HG02588 (cell line): ENCODE measurements around the gene TBX18.

Experiments used
- ATAC-seq: cut with Tn5 transposase; IDR thresholded peaks from one replicate; pipeline ENCODE4 v1.9.1; 2021; ENCODE audit warnings: mild to moderate bottlenecking, moderate library complexity; ENCODE audit not compliant: unreplicated experiment

TBX18 gene

DNA sequence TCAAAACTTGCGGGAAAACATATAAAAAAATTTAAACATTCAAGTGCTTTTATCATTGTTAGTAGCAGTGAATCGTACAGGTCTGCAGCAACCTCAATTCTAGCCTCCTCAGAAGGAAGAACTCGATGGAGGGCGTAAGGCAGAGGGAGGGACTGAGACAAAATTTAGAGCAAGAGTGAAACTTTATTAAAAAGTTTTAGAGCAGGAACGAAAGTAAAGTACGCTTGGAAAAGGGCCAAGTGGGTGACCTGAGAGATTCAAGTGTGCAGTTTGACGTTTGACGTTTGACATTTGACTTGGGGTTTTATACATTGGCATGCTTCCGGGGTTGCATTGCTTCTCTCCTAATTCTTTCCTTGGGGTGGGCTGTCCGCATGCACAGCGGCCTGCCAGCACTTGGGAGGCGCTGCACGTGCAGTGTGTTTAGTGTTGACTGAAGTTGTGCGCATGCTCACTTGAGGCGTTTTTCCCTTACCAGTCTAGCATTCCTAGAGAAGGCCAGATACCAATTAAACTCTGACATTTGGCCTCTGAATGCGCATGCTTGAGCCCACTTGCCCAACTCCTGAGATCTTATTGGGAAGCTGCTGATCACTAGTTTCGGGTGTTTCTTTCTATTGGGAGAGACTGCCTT, 82.6 kb downstream of the TBX18 start:
- no peak for ATAC-seq

DNA sequence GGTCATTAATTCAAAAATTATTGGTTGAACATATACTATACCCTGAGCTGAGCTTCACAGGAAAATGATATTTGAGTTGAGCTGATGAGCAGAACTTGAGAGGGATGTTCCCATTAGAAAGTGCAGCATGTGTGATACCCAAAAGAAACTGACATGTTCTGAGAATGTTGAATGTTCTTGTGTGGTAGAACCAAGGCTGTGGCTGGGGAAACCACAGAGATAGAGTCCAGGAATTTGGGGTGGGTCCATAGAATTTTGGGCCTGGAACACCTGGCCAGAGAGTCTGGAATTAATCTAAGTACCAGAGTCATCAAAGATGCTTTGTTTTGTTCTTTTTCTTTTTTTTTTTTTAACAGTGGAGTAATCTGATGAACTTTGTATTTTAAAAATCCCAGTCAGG, 88.7 kb downstream of the TBX18 start:
- ATAC-seq = no peak

DNA sequence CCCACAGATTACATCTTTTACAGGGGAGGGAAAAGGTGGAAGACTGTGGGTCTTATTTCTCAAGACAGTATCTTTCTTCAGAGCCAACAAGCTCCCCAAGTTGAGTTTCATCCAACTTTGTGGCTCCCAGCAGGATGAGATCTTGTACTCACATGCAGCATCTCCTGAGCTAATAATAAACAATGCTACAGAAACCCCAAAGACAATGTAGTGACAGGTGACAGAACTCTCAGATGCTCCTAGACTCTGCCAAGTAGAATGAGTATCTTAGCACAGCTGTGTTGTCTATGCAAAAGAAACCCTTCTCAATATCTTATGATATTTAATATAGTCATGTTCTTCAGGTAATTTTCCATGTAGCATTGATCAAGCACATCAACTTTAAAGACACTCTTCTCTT, 90.0 kb downstream of the TBX18 start:
- ATAC-seq = no peak

DNA sequence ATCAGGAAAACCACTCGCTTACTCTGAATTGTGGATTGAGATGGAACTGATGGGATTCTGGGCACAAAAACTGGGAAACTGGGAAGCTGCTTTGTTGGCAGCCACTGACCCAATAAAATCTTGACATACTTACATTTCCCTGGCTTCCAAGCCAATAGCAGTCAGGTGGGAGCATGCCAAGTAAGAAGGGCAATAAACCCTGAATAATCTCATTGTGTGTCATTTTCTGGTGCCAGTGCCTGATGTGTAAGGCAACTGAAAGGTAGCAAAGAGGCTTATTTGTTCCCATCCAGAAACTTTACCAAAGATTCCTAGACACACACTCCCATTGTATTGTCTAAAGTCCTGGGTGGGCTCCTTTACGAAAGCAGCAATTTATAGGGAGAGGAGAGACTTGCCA, 93.2 kb downstream of the TBX18 start:
- ATAC-seq = no peak

DNA sequence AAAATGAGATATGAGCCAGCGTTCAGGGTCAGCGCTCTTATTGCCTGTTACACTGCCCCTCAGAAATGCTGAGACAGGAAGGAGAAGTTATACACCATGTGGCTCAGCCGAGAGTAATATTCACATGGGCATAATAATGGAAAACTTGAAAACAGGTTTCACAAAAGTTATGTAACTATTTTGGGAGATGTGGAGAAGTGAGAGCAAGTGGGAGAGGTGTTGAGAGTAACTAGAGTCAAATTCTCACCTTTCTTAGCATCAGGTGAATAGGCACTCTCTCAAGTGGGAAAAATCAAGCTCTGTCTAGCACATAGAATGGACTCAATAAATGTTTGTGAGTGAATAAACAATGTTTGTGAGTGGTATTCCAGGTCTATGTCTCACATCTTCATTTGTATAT, 94.5 kb downstream of the TBX18 start:
- no peak for ATAC-seq

DNA sequence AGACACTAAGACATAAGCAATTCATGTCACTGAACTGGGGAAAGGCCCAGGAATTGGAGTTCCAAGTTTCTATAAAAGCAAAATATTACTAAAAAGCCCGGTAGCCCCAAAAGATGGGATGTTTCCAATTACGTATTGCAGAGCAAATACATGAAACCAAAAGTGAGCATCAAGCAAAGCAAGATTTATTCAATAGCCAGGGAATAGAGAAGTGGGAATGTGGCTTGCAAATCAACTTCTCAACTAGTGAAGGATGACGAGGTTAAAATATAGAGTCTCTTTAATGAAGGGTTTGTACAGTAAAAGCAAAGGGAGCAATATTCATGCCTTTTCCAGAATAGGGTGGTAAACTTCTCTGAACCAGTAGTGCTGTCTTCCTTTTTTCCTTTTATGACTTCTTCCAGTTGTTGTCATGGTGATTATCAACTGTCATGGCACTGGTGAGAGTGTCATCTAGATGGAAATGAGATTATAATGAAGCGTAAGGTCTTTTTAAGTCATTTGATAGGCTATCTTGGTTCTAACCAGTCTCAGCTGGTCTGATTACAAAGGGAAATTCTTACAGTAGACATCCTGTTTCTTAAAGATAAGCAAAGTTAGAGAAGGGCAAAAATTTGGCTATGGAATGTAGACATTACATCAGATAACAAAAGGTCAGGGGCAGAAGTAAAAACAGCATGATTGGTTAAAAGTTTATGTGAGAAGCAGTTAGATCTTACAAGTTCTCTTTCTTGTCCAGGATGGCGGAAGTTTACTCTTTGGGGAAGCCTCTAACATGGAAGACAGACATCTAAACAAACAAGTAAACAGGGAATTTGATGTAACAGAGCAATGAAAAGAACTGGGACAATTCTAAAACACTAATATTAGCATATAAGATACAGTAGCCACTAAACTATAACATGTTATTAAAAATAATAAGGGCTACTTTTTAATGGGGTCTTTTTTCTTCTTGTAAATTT, 96.9 kb downstream of the TBX18 start:
- ATAC-seq = no peak

DNA sequence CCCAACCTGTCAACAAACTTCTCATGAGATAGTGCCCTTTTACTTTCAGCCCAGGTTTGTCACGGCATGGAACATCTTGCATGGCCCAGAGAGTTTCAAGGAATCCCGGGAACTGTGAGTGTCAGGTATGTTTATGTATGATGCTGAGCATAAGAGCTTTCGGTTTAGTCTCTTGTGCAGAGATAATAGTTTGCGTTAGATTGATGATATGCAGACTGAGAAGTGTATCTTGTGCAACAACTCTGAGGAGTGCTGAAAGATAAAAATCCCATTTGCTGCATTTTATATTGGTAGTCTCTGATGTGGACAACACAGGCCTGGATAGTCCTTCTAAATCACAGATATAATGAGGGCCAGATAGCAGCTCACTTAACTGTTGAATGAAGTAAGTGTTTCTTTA, 99.0 kb downstream of the TBX18 start:
- ATAC-seq = no peak

DNA sequence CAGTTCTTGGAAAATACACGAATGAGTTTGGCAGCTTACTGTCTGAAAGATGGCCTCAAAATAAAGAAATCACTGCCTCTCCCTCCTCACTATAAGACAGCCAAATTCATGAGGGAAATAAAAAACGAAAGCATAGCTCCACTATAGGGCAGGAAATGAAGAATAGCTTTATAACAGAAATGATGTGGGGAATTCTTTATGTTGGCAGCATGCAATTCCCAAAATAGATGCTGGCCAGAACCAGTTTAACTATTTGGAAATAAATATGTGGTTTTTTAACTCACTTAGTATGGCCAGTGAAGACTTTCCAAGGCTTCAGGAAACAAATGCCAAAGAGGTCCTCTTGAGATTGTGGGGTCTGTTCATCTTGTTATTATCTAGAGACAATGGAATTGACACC, 100.5 kb downstream of the TBX18 start:
- ATAC-seq = no peak

DNA sequence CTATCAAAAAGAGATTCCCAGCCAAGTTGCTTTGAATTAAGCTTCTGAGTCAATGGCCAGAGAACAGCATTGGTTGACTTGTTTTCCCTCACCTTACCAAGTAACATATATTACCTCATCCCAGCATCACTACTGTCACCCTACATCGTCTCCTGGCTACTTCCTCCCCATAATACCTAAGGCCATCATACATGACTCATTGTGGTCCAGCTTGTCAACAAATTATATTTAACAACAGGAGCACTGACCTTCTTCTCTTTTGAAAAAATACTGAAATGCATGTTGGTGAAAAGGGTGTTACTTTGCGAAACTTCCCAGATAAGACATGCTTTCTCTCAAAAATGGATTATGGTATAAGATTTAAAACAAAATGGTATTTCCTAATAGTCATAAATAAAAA, 106.9 kb downstream of the TBX18 start:
- no peak for ATAC-seq

DNA sequence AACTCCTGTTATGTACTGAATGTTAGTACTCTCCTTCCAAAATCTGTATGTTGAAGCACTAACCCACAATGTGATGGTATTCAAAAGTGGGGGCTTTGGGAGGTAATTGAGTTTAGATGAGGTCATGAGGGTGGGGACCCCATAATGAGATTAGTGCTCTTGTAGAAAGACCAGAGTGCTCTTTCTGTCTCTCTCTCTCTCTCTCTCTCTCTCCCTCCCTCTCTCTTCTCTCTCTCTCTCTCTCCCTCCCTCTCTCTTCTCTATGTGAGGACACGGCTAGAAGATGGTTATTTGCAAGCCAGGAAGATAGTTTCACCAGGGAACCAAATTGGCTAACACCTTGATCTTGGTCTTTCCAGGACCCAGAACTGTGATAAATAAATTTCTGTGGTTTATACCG, 107.4 kb downstream of the TBX18 start:
- no peak for ATAC-seq

DNA sequence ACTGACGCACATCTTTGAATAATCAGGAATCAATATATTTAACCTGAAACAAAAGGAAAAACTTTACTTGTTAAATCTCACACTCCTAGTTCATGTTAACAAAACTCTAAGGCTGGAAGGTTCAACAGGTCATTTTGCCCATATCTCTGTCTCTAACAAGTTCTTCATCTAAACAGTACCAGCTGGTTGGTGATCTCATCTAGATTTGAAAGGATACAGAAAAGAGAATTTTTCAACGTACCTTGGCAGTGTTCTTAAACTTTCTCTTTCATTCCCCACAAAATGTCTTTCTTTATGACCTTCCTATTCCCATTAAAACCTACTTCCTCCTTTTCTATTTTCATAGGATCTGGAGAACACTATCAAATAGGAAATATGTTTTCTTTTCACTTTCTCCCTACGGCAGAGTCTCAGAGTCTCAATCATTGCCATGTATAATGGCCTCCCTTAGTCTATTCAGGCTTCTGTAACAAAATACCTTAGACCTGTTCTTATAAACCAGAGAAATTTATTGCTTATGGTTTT, 111.3 kb downstream of the TBX18 start:
- ATAC-seq = no peak

DNA sequence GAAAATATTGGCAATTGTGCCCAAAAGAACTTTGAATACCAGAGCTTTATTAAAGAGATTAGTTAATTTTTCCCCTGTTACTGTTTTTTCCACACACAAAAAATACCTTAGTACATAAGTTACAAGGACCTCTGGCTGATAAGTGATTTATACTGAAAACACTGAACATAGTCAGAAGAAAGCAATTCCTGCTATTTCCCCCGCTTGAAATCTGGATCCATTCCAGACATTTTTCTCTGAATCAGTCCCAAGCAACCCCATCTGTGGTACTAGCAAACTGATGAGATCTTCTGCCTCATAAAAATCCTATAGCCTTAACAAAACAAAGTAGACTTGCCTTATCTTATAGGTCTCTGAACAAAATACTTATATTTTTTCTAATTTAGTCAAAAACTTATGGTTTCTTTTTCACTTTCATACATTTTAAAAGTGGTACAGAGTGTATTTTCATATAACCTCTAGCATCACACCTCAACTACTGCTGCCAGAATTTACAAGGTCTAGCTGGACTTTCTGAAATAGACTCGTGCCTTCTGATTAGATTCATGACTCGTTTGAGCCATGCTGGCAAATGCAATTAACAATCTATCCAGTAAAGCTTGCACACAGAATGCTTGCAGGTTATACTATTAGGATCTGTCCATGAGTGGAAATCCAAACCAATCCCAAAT, 111.9 kb downstream of the TBX18 start:
- ATAC-seq = no peak

DNA sequence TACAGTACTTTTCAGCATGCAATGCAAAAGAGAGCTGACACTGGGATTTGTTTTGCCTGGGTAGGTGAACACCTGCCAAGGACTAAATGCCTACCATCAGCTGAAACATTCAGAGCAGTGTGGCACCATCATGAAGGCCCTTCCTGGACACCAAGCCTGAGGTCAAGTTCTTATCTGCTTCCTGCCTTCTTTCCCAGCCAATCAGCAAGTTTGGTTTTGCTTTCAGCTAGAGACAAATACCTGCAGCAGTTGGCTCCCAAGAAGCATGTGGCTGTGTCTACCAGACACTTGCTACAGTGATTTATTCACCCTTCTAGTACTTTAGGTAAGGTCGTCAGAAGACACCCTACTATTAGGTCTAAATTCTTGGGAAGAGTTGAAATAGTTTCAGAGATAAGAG, 112.8 kb downstream of the TBX18 start:
- no peak for ATAC-seq

DNA sequence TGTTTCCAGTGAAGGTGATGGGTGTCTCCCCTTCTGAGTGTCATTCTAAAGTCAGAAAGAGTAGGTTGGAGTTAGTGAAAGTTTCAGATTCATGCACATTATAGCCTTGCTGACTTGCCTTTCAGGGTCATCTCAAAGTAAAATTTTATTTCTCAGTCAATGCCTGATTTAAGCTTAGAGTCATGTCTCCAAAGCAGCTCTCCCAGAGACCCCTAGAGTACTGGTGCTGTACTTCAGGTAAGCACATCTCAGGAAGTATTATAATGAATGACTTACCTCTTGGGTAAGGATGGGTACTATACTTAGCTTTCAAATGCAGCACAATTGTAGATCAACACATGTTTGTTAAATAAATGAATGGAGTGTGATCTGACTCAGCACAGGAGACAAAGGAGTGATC, 116.0 kb downstream of the TBX18 start:
- ATAC-seq = no peak

DNA sequence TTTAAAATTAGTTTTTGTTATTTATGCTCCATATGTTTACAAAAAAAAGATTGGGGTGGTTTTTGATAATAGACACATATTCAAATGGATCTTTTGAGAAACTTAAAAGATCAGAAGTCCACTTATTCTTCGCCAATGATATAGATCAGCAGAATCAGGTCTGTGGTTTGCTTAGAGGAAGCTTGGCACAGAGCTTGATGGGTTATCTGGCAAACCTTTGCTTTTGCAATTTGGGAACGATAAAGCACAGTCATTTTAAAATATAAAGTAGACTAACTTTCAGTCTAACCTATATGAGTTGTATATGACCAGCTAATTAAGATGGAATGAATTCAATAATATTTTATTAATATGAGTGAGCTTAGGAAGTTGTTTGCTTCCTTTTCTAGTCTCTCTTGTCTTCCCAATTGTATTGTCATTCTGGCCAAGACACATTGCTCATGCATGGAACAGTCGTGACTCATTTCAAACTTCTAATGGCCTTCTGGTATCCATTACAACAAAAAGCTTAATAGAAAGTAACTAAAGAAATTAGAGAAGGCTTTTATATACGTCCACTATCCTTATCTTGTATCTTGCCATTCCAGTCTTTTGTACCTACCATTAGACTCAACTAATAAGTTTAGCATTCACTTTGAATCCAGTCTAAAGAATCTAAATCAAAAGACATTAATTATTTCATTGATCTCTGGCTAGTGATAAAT, 118.7 kb downstream of the TBX18 start:
- ATAC-seq = no peak

DNA sequence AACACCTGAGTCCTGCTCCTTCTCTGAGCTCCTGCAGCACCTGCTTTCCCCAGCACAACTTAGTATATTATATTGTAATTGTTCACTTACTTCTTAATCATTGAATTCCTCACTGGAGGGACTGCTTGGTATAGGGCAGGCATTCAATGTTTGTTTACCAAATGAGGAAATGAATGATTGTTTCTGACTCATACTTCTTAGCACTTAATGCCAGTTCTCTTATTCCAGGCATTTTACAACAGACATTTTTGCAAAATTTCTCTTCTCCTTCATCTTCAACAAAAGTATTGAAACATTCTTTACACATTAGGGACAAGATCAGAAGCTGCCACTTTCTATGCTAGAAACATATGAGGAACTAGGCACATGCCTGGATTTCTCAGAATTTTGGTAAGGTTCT, 119.4 kb downstream of the TBX18 start:
- ATAC-seq = no peak

DNA sequence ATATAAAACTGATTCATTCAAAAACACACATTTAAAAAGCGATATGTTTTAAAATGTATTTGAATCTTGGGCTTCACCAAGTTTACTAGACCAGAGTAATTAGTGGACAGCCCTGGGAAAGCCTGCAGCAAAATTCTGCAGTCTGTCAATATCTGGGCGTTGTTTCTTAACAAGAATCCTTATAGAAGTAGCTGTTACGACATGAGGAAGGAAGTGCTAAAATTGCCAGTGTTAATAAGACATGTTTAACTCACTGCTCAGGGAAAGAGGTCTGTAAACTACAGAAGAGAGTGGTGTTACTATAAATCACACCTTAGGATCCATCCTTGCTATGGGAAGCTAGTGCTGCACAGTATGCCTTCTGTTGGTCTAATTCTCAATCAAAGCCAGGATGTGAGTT, 120.6 kb downstream of the TBX18 start:
- ATAC-seq = no peak

DNA sequence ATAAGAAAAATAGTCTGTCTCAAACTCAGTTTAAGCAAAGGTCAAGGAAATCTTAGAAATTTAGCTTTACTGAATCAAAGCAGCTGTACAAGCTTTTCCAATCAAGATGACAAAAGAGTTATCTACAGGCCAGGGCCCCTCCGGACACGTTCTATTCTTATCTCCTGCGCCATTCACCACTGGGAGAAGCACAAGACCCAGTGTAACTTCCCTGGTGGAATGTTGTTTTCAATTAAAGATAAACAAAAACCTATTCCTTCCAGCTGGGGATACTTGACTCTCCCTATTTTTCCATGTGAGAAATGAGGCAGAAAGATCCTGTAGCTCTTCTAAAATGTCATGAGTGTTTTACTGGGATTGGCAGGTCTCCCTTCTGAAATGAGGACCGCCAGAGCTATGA, 123.3 kb downstream of the TBX18 start:
- no peak for ATAC-seq

DNA sequence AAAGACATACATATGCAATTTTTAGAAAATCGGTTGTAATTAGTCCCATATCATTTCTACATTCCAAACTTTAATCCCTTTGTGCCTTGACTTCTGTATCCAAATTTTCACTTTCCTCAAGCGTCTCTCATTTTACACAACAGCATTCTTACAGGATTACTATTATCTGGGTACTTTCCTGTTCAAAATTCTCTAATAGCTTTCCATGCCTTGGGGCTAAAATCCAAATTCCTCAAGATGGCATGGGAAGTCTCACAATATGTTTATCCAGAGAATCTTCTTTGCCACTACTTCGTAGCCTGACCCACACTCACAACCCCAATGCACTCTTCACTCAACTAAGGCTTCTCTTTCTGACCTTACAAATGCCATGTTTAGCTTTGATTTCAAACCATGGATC, 125.0 kb downstream of the TBX18 start:
- ATAC-seq = no peak

DNA sequence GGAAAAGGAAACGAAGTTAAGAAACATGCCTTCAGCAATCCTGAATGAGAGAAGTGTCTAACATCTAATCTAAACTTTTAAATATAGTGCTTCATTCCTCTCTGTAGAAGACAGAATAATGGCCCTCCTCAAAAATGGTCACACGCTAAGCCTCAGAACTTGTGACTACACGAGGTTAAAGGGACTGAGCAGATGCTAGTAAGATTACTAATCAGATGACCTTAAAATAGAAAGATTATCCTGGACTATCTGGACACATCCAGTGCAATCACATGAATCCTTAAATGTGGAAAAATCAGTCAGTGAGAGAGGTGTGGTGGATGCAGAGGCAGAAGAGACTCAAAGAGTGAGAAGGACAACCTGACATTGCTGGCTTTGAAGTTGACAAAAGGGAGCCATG, 126.1 kb downstream of the TBX18 start:
- ATAC-seq = no peak
